ENCODE data around the gene EPN3.
A peak's percentile ranks its signal among the peaks of the same experiment; 100 is the strongest.

Gene EPN3

GRCh38 chr17:50569592-50569991, 37.1 kb downstream of the EPN3 start:
- DNase-seq (ENCODE audit: insufficient read length, low spot score), result no peak
- TF ChIP-seq SPI1 (IDR thresholded peaks at IDR 0.05; ENCODE audit: low read depth, low read length) (no peak), POLR2AphosphoS5 (IDR thresholded peaks at IDR 0.05; ENCODE audit: low read depth, low read length) (no peak), TAF1 (IDR thresholded peaks at IDR 0.05; ENCODE audit: low read depth, low read length) (no peak), PAX5 (IDR thresholded peaks at IDR 0.05; ENCODE audit: insufficient read depth, low read length, severe bottlenecking) (no peak), POLR2A (IDR thresholded peaks at IDR 0.05; ENCODE audit: low read depth, low read length) (no peak), POU2F2 (IDR thresholded peaks at IDR 0.05; ENCODE audit: low read depth, low read length) (no peak)
- FAIRE-seq, result no peak

GRCh38 chr17:50570032-50570431, 37.5 kb downstream of the EPN3 start:
- DNase-seq (ENCODE audit: insufficient read length, low spot score) (no peak), FAIRE-seq (no peak)
- no peak for TF ChIP-seq SPI1 (IDR thresholded peaks at IDR 0.05; ENCODE audit: low read depth, low read length)
- no peak for TF ChIP-seq POLR2A (IDR thresholded peaks at IDR 0.05; ENCODE audit: low read depth, low read length)
- no peak for TF ChIP-seq POU2F2 (IDR thresholded peaks at IDR 0.05; ENCODE audit: low read depth, low read length)
- TF ChIP-seq TAF1 (IDR thresholded peaks at IDR 0.05; ENCODE audit: low read depth, low read length), result no peak
- no peak for TF ChIP-seq POLR2AphosphoS5 (IDR thresholded peaks at IDR 0.05; ENCODE audit: low read depth, low read length)
- TF ChIP-seq PAX5 (IDR thresholded peaks at IDR 0.05; ENCODE audit: insufficient read depth, low read length, severe bottlenecking), result no peak

- TF ChIP-seq POLR2A (IDR thresholded peaks at IDR 0.05; ENCODE audit: low read depth, low read length), result no peak
- TF ChIP-seq POLR2AphosphoS5 (IDR thresholded peaks at IDR 0.05; ENCODE audit: low read depth, low read length), result no peak
- no peak for TF ChIP-seq TAF1 (IDR thresholded peaks at IDR 0.05; ENCODE audit: low read depth, low read length)
- no peak for TF ChIP-seq SPI1 (IDR thresholded peaks at IDR 0.05; ENCODE audit: low read depth, low read length)
- TF ChIP-seq PAX5 (IDR thresholded peaks at IDR 0.05; ENCODE audit: insufficient read depth, low read length, severe bottlenecking), result no peak
- TF ChIP-seq POU2F2 (IDR thresholded peaks at IDR 0.05; ENCODE audit: low read depth, low read length), result no peak
- FAIRE-seq (no peak), DNase-seq (ENCODE audit: insufficient read length, low spot score) (no peak)
Measured at GRCh38 chr17:50570528-50570927, 38.0 kb downstream of the EPN3 start.

DNA sequence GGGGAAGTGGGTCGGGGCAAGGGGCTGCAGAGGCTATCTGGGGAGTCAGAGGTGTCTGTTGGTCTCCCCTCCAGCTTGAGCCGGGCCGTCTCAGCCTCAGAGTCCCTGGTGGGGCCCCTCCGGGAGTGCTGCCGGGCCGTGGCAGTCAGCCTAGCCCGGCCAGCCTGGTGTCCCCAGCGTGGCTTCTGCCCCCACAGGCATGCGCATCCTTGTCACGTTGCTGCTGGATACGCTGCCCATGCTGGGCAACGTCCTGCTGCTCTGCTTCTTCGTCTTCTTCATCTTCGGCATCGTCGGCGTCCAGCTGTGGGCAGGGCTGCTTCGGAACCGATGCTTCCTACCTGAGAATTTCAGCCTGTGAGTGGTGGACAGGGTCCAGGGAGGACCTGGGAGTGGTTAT, 39.1 kb downstream of the EPN3 start:
- FAIRE-seq (no peak), DNase-seq (ENCODE audit: insufficient read length, low spot score) (no peak)
- TF ChIP-seq POLR2AphosphoS5 (IDR thresholded peaks at IDR 0.05; ENCODE audit: low read depth, low read length) (no peak), TAF1 (IDR thresholded peaks at IDR 0.05; ENCODE audit: low read depth, low read length) (no peak), POU2F2 (IDR thresholded peaks at IDR 0.05; ENCODE audit: low read depth, low read length) (no peak), PAX5 (IDR thresholded peaks at IDR 0.05; ENCODE audit: insufficient read depth, low read length, severe bottlenecking) (no peak), SPI1 (IDR thresholded peaks at IDR 0.05; ENCODE audit: low read depth, low read length) (no peak), POLR2A (IDR thresholded peaks at IDR 0.05; ENCODE audit: low read depth, low read length) (no peak)

DNA sequence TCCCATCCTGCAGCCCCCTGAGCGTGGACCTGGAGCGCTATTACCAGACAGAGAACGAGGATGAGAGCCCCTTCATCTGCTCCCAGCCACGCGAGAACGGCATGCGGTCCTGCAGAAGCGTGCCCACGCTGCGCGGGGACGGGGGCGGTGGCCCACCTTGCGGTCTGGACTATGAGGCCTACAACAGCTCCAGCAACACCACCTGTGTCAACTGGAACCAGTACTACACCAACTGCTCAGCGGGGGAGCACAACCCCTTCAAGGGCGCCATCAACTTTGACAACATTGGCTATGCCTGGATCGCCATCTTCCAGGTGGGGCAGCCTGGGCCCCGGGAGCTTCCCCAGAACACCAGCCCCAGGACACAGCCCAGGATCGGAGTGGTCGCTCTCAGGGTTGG, 40.0 kb downstream of the EPN3 start:
- DNase-seq (ENCODE audit: insufficient read length, low spot score), result no peak
- FAIRE-seq, result no peak
- no peak for TF ChIP-seq POLR2AphosphoS5 (IDR thresholded peaks at IDR 0.05; ENCODE audit: low read depth, low read length)
- TF ChIP-seq SPI1 (IDR thresholded peaks at IDR 0.05; ENCODE audit: low read depth, low read length), result no peak
- no peak for TF ChIP-seq POU2F2 (IDR thresholded peaks at IDR 0.05; ENCODE audit: low read depth, low read length)
- no peak for TF ChIP-seq POLR2A (IDR thresholded peaks at IDR 0.05; ENCODE audit: low read depth, low read length)
- no peak for TF ChIP-seq TAF1 (IDR thresholded peaks at IDR 0.05; ENCODE audit: low read depth, low read length)
- TF ChIP-seq PAX5 (IDR thresholded peaks at IDR 0.05; ENCODE audit: insufficient read depth, low read length, severe bottlenecking), result no peak

DNA sequence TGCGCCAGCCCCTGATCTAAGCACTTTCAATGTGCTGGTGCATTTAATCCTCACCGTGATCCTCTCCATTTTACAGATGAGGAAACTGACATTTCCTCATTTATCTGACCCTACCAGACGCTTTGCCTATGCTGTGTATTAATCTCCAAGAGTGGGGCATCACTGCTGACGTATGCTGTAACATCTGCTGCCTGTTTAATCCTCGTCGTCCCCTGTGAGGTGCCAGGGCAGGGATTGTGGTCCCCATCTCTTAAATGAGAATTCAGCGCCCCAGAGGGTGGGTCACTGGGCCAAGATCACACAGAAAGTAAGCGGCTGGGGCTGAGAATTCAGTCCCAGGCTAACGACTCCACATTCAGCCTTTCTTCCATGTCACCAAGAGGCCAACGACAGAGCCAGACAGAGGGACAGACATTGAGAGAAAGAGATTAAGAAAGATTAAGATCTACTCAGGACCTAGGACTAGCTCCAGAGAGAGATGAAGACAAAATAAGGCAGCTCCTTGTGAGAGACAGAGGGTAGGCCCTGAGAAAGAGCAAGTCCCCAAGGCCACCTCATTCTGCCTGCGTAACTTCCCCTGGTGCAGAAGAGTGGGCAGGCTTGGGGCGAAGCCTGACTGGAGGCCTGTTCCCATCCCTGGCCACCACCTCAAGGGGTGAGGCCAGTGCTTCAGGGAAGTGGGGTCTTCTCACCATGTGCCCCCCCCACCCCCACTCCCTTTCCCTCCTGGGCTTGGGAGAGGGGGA, 41.5 kb downstream of the EPN3 start:
- DNase-seq (ENCODE audit: insufficient read length, low spot score), result no peak
- TF ChIP-seq POLR2AphosphoS5 (IDR thresholded peaks at IDR 0.05; ENCODE audit: low read depth, low read length) (no peak), TAF1 (IDR thresholded peaks at IDR 0.05; ENCODE audit: low read depth, low read length) (no peak), POLR2A (IDR thresholded peaks at IDR 0.05; ENCODE audit: low read depth, low read length) (no peak), PAX5 (IDR thresholded peaks at IDR 0.05; ENCODE audit: insufficient read depth, low read length, severe bottlenecking) (no peak), SPI1 (IDR thresholded peaks at IDR 0.05; ENCODE audit: low read depth, low read length) (no peak), POU2F2 (IDR thresholded peaks at IDR 0.05; ENCODE audit: low read depth, low read length) (no peak)
- FAIRE-seq, result no peak

DNA sequence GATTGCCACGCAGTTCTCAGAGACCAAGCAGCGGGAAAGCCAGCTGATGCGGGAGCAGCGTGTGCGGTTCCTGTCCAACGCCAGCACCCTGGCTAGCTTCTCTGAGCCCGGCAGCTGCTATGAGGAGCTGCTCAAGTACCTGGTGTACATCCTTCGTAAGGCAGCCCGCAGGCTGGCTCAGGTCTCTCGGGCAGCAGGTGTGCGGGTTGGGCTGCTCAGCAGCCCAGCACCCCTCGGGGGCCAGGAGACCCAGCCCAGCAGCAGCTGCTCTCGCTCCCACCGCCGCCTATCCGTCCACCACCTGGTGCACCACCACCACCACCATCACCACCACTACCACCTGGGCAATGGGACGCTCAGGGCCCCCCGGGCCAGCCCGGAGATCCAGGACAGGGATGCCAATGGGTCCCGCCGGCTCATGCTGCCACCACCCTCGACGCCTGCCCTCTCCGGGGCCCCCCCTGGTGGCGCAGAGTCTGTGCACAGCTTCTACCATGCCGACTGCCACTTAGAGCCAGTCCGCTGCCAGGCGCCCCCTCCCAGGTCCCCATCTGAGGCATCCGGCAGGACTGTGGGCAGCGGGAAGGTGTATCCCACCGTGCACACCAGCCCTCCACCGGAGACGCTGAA, 43.2 kb downstream of the EPN3 start:
- FAIRE-seq (no peak), DNase-seq (ENCODE audit: insufficient read length, low spot score) (no peak)
- no peak for TF ChIP-seq SPI1 (IDR thresholded peaks at IDR 0.05; ENCODE audit: low read depth, low read length)
- no peak for TF ChIP-seq POLR2AphosphoS5 (IDR thresholded peaks at IDR 0.05; ENCODE audit: low read depth, low read length)
- TF ChIP-seq TAF1 (IDR thresholded peaks at IDR 0.05; ENCODE audit: low read depth, low read length), result no peak
- TF ChIP-seq POLR2A (IDR thresholded peaks at IDR 0.05; ENCODE audit: low read depth, low read length), result no peak

DNA sequence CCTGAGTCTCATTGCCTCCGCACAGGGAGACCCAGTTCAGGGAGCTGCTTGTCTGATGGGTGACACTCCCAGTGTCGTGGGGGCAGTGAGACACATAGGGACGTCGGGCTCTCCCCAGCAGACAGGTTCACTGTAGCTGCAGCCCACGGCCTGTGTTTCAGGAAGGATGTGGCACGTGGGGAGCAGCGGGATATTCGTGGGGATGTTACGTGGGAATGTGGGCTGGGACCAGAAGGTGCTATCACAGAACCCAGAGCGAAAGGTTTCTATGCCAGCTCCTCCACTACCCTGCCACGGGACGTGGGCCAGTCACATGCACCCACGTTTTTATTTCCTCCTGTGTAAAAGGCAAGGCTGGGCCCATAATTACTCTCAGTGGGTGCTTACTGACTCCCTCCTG, 44.3 kb downstream of the EPN3 start:
- TF ChIP-seq SPI1 (IDR thresholded peaks at IDR 0.05; ENCODE audit: low read depth, low read length) (no peak), POLR2A (IDR thresholded peaks at IDR 0.05; ENCODE audit: low read depth, low read length) (no peak), PAX5 (IDR thresholded peaks at IDR 0.05; ENCODE audit: insufficient read depth, low read length, severe bottlenecking) (no peak), TAF1 (IDR thresholded peaks at IDR 0.05; ENCODE audit: low read depth, low read length) (no peak), POLR2AphosphoS5 (IDR thresholded peaks at IDR 0.05; ENCODE audit: low read depth, low read length) (no peak), POU2F2 (IDR thresholded peaks at IDR 0.05; ENCODE audit: low read depth, low read length) (no peak)
- FAIRE-seq, result no peak

DNA sequence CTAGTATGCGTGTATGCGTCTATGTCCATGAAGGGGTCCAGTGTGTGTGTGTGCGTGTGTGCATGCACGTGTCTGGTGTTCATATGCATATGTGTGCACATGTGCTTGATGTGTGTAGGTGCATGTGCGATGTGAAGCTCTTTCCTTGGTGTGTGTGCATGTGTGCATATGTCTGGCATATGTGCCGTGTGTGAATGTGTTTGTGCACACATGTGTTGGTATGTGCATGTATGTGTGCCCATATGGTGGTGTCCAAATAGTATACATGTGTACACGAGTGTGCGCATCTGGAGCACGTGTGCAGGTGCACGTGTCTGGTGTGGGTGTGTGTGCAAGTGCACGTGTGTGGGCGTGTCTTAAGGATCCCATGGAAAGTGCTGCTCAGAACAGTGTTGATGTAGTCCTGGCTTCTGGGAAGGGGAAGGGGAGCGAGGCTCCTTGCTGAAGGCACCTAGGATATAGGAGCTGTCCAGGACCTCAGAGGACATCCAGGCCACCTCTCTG, 45.0 kb downstream of the EPN3 start:
- TF ChIP-seq TAF1 (IDR thresholded peaks at IDR 0.05; ENCODE audit: low read depth, low read length), result no peak
- no peak for TF ChIP-seq POU2F2 (IDR thresholded peaks at IDR 0.05; ENCODE audit: low read depth, low read length)
- TF ChIP-seq PAX5 (IDR thresholded peaks at IDR 0.05; ENCODE audit: insufficient read depth, low read length, severe bottlenecking), result no peak
- no peak for TF ChIP-seq SPI1 (IDR thresholded peaks at IDR 0.05; ENCODE audit: low read depth, low read length)
- no peak for TF ChIP-seq POLR2AphosphoS5 (IDR thresholded peaks at IDR 0.05; ENCODE audit: low read depth, low read length)
- no peak for TF ChIP-seq POLR2A (IDR thresholded peaks at IDR 0.05; ENCODE audit: low read depth, low read length)
- DNase-seq (ENCODE audit: insufficient read length, low spot score) (no peak), FAIRE-seq (peak; percentile 51)

More for the DNA sequence above, 44.3 kb downstream of the EPN3 start:
- DNase-seq (ENCODE audit: insufficient read length, low spot score), result no peak
